ENCODE results near the gene PIGL.
"Not testable (repeated sequence)": the region's sequence is repeated elsewhere in the genome, so short reads cannot be mapped to it uniquely, and the experiment has no call there.

Gene PIGL

GRCh38 chr17:16287563-16288027 lies 70.6 kb downstream of the PIGL start:
- TF ChIP-seq CTCF (IDR thresholded peaks at IDR 0.05; ENCODE audit: borderline replicate concordance, insufficient read depth, low read depth, low read length): no peak
- no peak overlapping the region for H3K4me3 ChIP-seq (ENCODE audit: low read depth, low read length)

GRCh38 chr17:16288860-16289571 lies 72.0 kb downstream of the PIGL start:
- no peak overlapping the region for H3K4me3 ChIP-seq (ENCODE audit: low read depth, low read length)
- TF ChIP-seq CTCF (IDR thresholded peaks at IDR 0.05; ENCODE audit: borderline replicate concordance, insufficient read depth, low read depth, low read length): no peak

- H3K4me3 ChIP-seq (ENCODE audit: low read depth, low read length): no peak overlapping the region
- no peak for TF ChIP-seq CTCF (IDR thresholded peaks at IDR 0.05; ENCODE audit: borderline replicate concordance, insufficient read depth, low read depth, low read length)
Measured at GRCh38 chr17:16293931-16294330, 76.9 kb downstream of the PIGL start.

GRCh38 chr17:16294560-16294959 lies 77.5 kb downstream of the PIGL start:
- no peak overlapping the region for H3K4me3 ChIP-seq (ENCODE audit: low read depth, low read length)
- no peak for TF ChIP-seq CTCF (IDR thresholded peaks at IDR 0.05; ENCODE audit: borderline replicate concordance, insufficient read depth, low read depth, low read length)

GRCh38 chr17:16296072-16296471 lies 79.1 kb downstream of the PIGL start:
- not testable (repeated sequence) for H3K4me3 ChIP-seq (ENCODE audit: low read depth, low read length)

- no peak overlapping the region for H3K4me3 ChIP-seq (ENCODE audit: low read depth, low read length)
- TF ChIP-seq CTCF (IDR thresholded peaks at IDR 0.05; ENCODE audit: borderline replicate concordance, insufficient read depth, low read depth, low read length): no peak
Measured at GRCh38 chr17:16297367-16298139, 80.5 kb downstream of the PIGL start.

GRCh38 chr17:16298140-16298662 lies 81.2 kb downstream of the PIGL start:
- TF ChIP-seq CTCF (IDR thresholded peaks at IDR 0.05; ENCODE audit: borderline replicate concordance, insufficient read depth, low read depth, low read length): no peak
- no peak overlapping the region for H3K4me3 ChIP-seq (ENCODE audit: low read depth, low read length)

Measured in GM12875 (cell line).